GM23338 (cell line): ENCODE measurements around the gene ATXN2. TPM values are rescaled to one million over a fixed set of nuclear protein-coding genes. Genes with fewer than 3 reads are reported as not detected.

ENCODE experiments used
- ATAC-seq: fragments of 200-7000 bp; cut with Tn5 transposase; 3 replicates; pipeline ENCODE4 v1.9.1; 2020
- DNase-seq: peaks from one replicate; pipeline ENCODE4 v3.0.0-alpha.2; 2015; ENCODE audit warnings: low spot score
- H2AFZ ChIP-seq: fragments of 200-600 bp; sonication (generic); 2 replicates; pipeline ENCODE4 v1.8.0; 2016; ENCODE audit warnings: antibody characterized with exemption, mild to moderate bottlenecking, moderate library complexity
- H3F3A ChIP-seq: fragments of 200-600 bp; sonication (generic); replicated peaks from 2 replicates; pipeline ENCODE4 v1.8.0; 2017; ENCODE audit warnings: antibody characterized with exemption, mixed run types, low read depth
- H3K27ac ChIP-seq: fragments of 200-600 bp; sonication (generic); 2 replicates; pipeline ENCODE4 v1.6.1; 2016; ENCODE audit warnings: low read depth
- H3K27me3 ChIP-seq: fragments of 200-600 bp; sonication (generic); 2 replicates; pipeline ENCODE4 v1.8.0; 2016; ENCODE audit warnings: mild to moderate bottlenecking, mixed run types, moderate library complexity; ENCODE audit not compliant: insufficient read depth
- H3K36me3 ChIP-seq: fragments of 200-600 bp; sonication (generic); 2 replicates; pipeline ENCODE4 v1.8.0; 2016; ENCODE audit warnings: mild to moderate bottlenecking; ENCODE audit not compliant: insufficient read depth
- H3K4me1 ChIP-seq: fragments of 200-600 bp; sonication (generic); 2 replicates; pipeline ENCODE4 v1.8.0; 2016; ENCODE audit warnings: mild to moderate bottlenecking, moderate library complexity; ENCODE audit not compliant: insufficient read depth
- H3K4me2 ChIP-seq: fragments of 200-600 bp; sonication (generic); 2 replicates; pipeline ENCODE4 v1.7.1; 2017; ENCODE audit warnings: mixed run types
- H3K4me3 ChIP-seq: fragments of 200-600 bp; sonication (generic); 2 replicates; pipeline ENCODE4 v1.6.1; 2016; ENCODE audit warnings: mixed run types
- H3K79me2 ChIP-seq: fragments of 200-600 bp; sonication (generic); replicated peaks from 2 replicates; pipeline ENCODE4 v1.8.0; 2017; ENCODE audit warnings: mild to moderate bottlenecking; ENCODE audit not compliant: insufficient read depth
- H3K9me2 ChIP-seq: fragments of 200-600 bp; sonication (generic); 2 replicates; pipeline ENCODE4 v1.8.0; 2017; ENCODE audit not compliant: insufficient read depth
- H4K20me1 ChIP-seq: fragments of 200-600 bp; sonication (generic); replicated peaks from 2 replicates; pipeline ENCODE4 v1.8.0; 2017; ENCODE audit warnings: mild to moderate bottlenecking; ENCODE audit not compliant: insufficient read depth
- H3K27ac Mint-ChIP-seq: 2 replicates; pipeline ENCODE4 v1.8.0; 2020; ENCODE audit warnings: inconsistent platforms, mild to moderate bottlenecking, moderate library complexity, mixed read lengths
- H3K27me3 Mint-ChIP-seq: 3 replicates; pipeline ENCODE4 v1.8.0; 2022; ENCODE audit warnings: low read depth, mild to moderate bottlenecking, moderate library complexity, mixed read lengths, inconsistent platforms; ENCODE audit not compliant: insufficient read depth, poor library complexity
- H3K36me3 Mint-ChIP-seq: 3 replicates; pipeline ENCODE4 v1.8.0; 2021; ENCODE audit warnings: low read depth, mild to moderate bottlenecking, inconsistent platforms, moderate library complexity, mixed read lengths
- H3K4me1 Mint-ChIP-seq: 3 replicates; pipeline ENCODE4 v1.8.0; 2020; ENCODE audit warnings: mild to moderate bottlenecking, inconsistent platforms, mixed read lengths
- H3K4me3 Mint-ChIP-seq: 3 replicates; pipeline ENCODE4 v1.8.0; 2021; ENCODE audit warnings: moderate library complexity, mild to moderate bottlenecking, inconsistent platforms, mixed read lengths
- H3K9me3 Mint-ChIP-seq: 3 replicates; pipeline ENCODE4 v1.8.0; 2020; ENCODE audit warnings: moderate library complexity, mild to moderate bottlenecking, inconsistent platforms, mixed read lengths
- CREB1 ChIP-seq: fragments of 250-450 bp; sonication (Bioruptor Pico); IDR thresholded peaks from 2 replicates; pipeline ENCODE4 v1.5.0; 2020; ENCODE audit warnings: low read depth, mild to moderate bottlenecking, moderate library complexity
- CTCF ChIP-seq, 2 experiments: fragments of 200-600 bp in 1 of 2; sonication (generic) in 1 of 2; conservative IDR thresholded peaks; 2 replicates each; pipeline versions ENCODE4 v1.5.1 to v1.6.1; 2016 to 2017; ENCODE audit warnings: antibody characterized with exemption in 2 of 2, low read depth in 2 of 2, mild to moderate bottlenecking in 2 of 2, moderate library complexity in 1 of 2
- ETS1 ChIP-seq: IDR thresholded peaks from 2 replicates; pipeline ENCODE4 v1.6.1; 2016; ENCODE audit warnings: antibody characterized with exemption
- REST ChIP-seq: IDR thresholded peaks from one replicate; pipeline ENCODE4 v1.6.1; 2018; ENCODE audit warnings: antibody characterized with exemption; ENCODE audit not compliant: unreplicated experiment
- STAT1 ChIP-seq: IDR thresholded peaks from one replicate; pipeline ENCODE4 v1.6.1; 2016; ENCODE audit warnings: antibody characterized with exemption; ENCODE audit not compliant: unreplicated experiment
- ZNF114 ChIP-seq: fragments of 250-450 bp; sonication (Bioruptor Pico); IDR thresholded peaks from 2 replicates; pipeline ENCODE4 v1.5.0; 2020; ENCODE audit warnings: mild to moderate bottlenecking, moderate library complexity
- ZNF331 ChIP-seq: fragments of 250-450 bp; sonication (Bioruptor Pico); IDR thresholded peaks from 2 replicates; pipeline ENCODE4 v1.5.0; 2020; ENCODE audit warnings: low read depth, mild to moderate bottlenecking, moderate library complexity
- polyA plus RNA-seq: library from polyadenylated mRNA; unstranded; fragments of >200 nt; fragmentation: Nextera tagmentation; extraction: Ambion mirVana; gene quantifications from 2 replicates; pipeline ENCODE4 v1.2.1, GENCODE V29; 2016
- total RNA-seq: library from RNA; depleted of rRNA; stranded (reverse); fragments of >200 nt; shearing (Covaris generic); gene quantifications from 2 replicates; pipeline ENCODE4 v1.2.3, GENCODE V29; 2014

Gene ATXN2
- total and polyA plus RNA-seq, 2 experiments from 2014 or later: 44.8 to 59.5 TPM

GRCh38 chr12:111428728-111429175 lies 170.4 kb downstream of the ATXN2 start (continued):
- no peak for TF ChIP-seq REST
- TF ChIP-seq CREB1 (CRISPR knock-in tag): no peak
- no peak for TF ChIP-seq ETS1
- no peak for TF ChIP-seq ZNF114 (CRISPR knock-in tag)
- TF ChIP-seq CTCF (conservative IDR thresholded peaks at IDR 0.05; ENCODE audit: low read depth in 2 of 2): no peak
- no peak for TF ChIP-seq STAT1

DNA sequence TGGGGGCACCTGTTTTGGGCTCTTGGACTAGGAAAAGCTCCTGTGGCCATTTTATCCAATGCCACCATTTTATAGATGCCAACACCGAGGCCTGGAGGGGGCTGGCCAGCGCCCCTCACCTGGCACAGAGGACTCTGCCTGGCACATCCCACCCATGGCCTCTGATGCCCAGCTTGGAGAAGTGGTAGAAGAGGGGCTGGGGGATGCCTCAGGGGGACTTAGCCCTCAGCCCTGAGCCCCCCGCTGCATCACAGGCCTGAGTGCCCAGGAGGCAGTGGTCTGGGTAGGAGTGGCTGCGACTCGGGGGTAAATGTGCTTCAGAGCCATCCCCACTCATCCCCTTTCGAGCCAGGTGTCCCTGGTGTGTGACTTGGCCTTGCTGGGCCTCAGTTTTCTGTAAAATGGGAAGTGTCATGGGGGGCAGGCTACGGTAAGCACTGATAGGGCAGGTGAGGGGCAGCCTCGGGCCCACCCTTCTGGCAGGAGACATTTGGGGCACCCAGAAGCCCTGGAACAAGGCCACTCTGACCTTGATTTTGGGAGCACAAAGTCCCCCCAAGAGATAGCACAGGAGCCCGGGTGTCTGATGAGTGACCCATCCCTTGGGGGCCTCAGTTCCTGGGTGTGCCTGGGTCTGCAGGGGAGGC lies 170.9 kb downstream of the ATXN2 start:
- Mint-ChIP-seq H3K9me3 (no peaks in the 10 kb centered on the region), H3K27ac (no peak overlapping the region), H3K36me3 (peaks cover 21% of the 10 kb centered on the region; the same call in 2 of the 3 replicates), H3K4me3 (no peak overlapping the region), H3K4me1 (peaks cover 43% of the 10 kb centered on the region), H3K27me3 (peaks cover 4% of the 10 kb centered on the region)
- Histone ChIP-seq H4K20me1 (peaks cover 23% of the 10 kb centered on the region), H3K79me2 (peaks cover 96% of the 10 kb centered on the region), H3K9me2 (no peaks in the 10 kb centered on the region), H3K27me3 (no peaks in the 10 kb centered on the region), H3K36me3 (no peaks in the 10 kb centered on the region), H3F3A (peaks cover 9% of the 10 kb centered on the region), H3K4me1 (peaks cover 42% of the 10 kb centered on the region), H3K4me2 (no peak overlapping the region), H3K4me3 (no peak overlapping the region), H3K27ac (no peak overlapping the region), H2AFZ (no peak overlapping the region)
- DNase-seq (no peak), ATAC-seq (no peak)
- TF ChIP-seq ZNF114 (CRISPR knock-in tag) (no peak), ZNF331 (no peak)
